ENCODE data around the gene DPP6.

The DPP6 gene

DNA sequence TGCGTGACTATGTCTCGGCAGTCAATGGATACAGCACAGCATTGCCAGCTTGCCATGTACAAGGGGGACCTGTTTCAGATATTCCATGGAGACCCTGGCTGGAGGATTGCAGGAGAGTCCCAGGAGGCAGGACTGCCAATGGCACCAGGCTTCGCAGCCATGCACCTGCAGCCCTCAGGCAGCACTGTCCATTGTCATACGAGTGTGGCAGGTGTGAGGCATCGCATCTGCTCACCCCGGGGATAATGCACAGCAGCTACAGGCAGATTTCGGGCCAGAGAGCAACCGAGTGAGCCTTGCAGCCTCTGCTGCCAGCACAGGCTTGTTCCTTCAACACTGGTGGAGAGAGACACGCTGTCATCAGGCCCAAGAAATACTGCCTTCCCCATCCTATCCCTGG, 535.6 kb downstream of the DPP6 start:
- Histone ChIP-seq H3K9me2 (replicated peaks; ENCODE audit: low read depth, low read length) (no peaks in the 10 kb centered on the region), H3K4me1 (ENCODE audit: insufficient read depth, low read length, poor library complexity, severe bottlenecking) (no peaks in the 10 kb centered on the region), H3K79me2 (ENCODE audit: insufficient read depth, low read length) (no peaks in the 10 kb centered on the region), H3K4me3 (ENCODE audit: low read length, poor library complexity, severe bottlenecking) (no peak overlapping the region), H3K9me3 (ENCODE audit: insufficient read depth, low read depth, low read length) (no peaks in the 10 kb centered on the region; the same call in 1 of the 2 replicates), H3K4me2 (ENCODE audit: low read depth, low read length, poor library complexity, severe bottlenecking) (no peak overlapping the region), H3F3A (ENCODE audit: low read depth) (no peaks in the 10 kb centered on the region), H3K27me3 (ENCODE audit: insufficient read depth, low read length, poor library complexity, severe bottlenecking) (no peaks in the 10 kb centered on the region), H2AFZ (ENCODE audit: low read length) (no peak overlapping the region), H3K36me3 (ENCODE audit: insufficient read depth, low read length) (no peaks in the 10 kb centered on the region), H3K9ac (ENCODE audit: low read depth, low read length, poor library complexity, severe bottlenecking) (no peak overlapping the region), H4K20me1 (ENCODE audit: insufficient read depth, low read length, poor library complexity, severe bottlenecking) (no peaks in the 10 kb centered on the region)
- TF ChIP-seq, protein P1, sequence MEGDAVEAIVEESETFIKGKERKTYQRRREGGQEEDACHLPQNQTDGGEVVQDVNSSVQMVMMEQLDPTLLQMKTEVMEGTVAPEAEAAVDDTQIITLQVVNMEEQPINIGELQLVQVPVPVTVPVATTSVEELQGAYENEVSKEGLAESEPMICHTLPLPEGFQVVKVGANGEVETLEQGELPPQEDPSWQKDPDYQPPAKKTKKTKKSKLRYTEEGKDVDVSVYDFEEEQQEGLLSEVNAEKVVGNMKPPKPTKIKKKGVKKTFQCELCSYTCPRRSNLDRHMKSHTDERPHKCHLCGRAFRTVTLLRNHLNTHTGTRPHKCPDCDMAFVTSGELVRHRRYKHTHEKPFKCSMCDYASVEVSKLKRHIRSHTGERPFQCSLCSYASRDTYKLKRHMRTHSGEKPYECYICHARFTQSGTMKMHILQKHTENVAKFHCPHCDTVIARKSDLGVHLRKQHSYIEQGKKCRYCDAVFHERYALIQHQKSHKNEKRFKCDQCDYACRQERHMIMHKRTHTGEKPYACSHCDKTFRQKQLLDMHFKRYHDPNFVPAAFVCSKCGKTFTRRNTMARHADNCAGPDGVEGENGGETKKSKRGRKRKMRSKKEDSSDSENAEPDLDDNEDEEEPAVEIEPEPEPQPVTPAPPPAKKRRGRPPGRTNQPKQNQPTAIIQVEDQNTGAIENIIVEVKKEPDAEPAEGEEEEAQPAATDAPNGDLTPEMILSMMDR (conservative IDR thresholded peaks at IDR 0.05; ENCODE audit: low read length) = no peak

GRCh38 chr7:154591544-154591943, 539.3 kb downstream of the DPP6 start:
- Histone ChIP-seq H3K9ac (ENCODE audit: low read depth, low read length, poor library complexity, severe bottlenecking) (no peak overlapping the region), H3K79me2 (ENCODE audit: insufficient read depth, low read length) (no peaks in the 10 kb centered on the region), H2AFZ (ENCODE audit: low read length) (no peak overlapping the region), H3K9me3 (ENCODE audit: insufficient read depth, low read depth, low read length) (0 out of 2 replicates have a peak, but pooled peaks cover 8% of the 10 kb centered on the region), H3K4me2 (ENCODE audit: low read depth, low read length, poor library complexity, severe bottlenecking) (no peak overlapping the region), H3K4me1 (ENCODE audit: insufficient read depth, low read length, poor library complexity, severe bottlenecking) (no peaks in the 10 kb centered on the region), H3K4me3 (ENCODE audit: low read length, poor library complexity, severe bottlenecking) (no peak overlapping the region), H3K9me2 (replicated peaks; ENCODE audit: low read depth, low read length) (no peaks in the 10 kb centered on the region), H3K27me3 (ENCODE audit: insufficient read depth, low read length, poor library complexity, severe bottlenecking) (no peaks in the 10 kb centered on the region), H3F3A (ENCODE audit: low read depth) (no peaks in the 10 kb centered on the region), H4K20me1 (ENCODE audit: insufficient read depth, low read length, poor library complexity, severe bottlenecking) (no peaks in the 10 kb centered on the region), H3K36me3 (ENCODE audit: insufficient read depth, low read length) (no peaks in the 10 kb centered on the region)
- TF ChIP-seq EZH2phosphoT487 (IDR thresholded peaks at IDR 0.05; ENCODE audit: borderline replicate concordance) = no peak
- TF ChIP-seq, protein P1 (conservative IDR thresholded peaks at IDR 0.05; ENCODE audit: low read length) = no peak

DNA sequence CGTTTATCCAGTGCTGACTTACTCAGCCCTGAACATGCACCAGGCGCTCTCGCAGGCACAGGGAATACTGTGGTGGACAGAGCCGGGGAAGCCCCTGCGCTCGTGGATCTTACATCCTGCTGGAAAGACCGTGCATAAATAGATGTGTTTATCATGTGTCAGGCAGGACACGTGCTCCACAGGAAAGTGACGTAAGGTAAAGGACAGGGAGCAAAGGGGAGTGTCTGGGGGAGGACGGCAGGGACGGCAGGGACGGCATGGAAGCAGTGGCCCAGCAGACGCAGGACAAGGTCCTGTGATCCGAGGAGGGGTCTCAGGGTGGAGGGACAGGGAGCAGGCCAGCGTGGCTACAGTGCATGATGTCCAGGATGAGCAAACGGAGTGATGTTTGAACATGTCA, 540.2 kb downstream of the DPP6 start:
- Histone ChIP-seq H3K4me1 (ENCODE audit: insufficient read depth, low read length, poor library complexity, severe bottlenecking) (no peaks in the 10 kb centered on the region), H3K9me3 (ENCODE audit: insufficient read depth, low read depth, low read length) (0 out of 2 replicates have a peak, but pooled peaks cover 8% of the 10 kb centered on the region), H3K79me2 (ENCODE audit: insufficient read depth, low read length) (no peaks in the 10 kb centered on the region), H2AFZ (ENCODE audit: low read length) (no peak overlapping the region), H4K20me1 (ENCODE audit: insufficient read depth, low read length, poor library complexity, severe bottlenecking) (no peaks in the 10 kb centered on the region), H3F3A (ENCODE audit: low read depth) (no peaks in the 10 kb centered on the region), H3K9me2 (replicated peaks; ENCODE audit: low read depth, low read length) (no peaks in the 10 kb centered on the region), H3K36me3 (ENCODE audit: insufficient read depth, low read length) (no peaks in the 10 kb centered on the region), H3K4me2 (ENCODE audit: low read depth, low read length, poor library complexity, severe bottlenecking) (no peak overlapping the region), H3K27me3 (ENCODE audit: insufficient read depth, low read length, poor library complexity, severe bottlenecking) (no peaks in the 10 kb centered on the region), H3K9ac (ENCODE audit: low read depth, low read length, poor library complexity, severe bottlenecking) (no peak overlapping the region), H3K4me3 (ENCODE audit: low read length, poor library complexity, severe bottlenecking) (no peak overlapping the region)
- TF ChIP-seq EZH2phosphoT487 (IDR thresholded peaks at IDR 0.05; ENCODE audit: borderline replicate concordance) = no peak
- TF ChIP-seq, protein P1 (conservative IDR thresholded peaks at IDR 0.05; ENCODE audit: low read length) = no peak

Data from Loucy (cell line).